Esophagus muscularis mucosa (tissue), 3 donors: ENCODE measurements around the gene CNTN5.

ENCODE experiments used
- CTCF ChIP-seq, 3 experiments: fragments of 200-600 bp in 2 of 3; fragments of 450-650 bp in 1 of 3; sonication (generic) in 2 of 3; IDR thresholded peaks; one replicate each; pipeline ENCODE4 v1.5.1; 2017 to 2019; ENCODE audit warnings: antibody characterized with exemption in 3 of 3, mild to moderate bottlenecking in 2 of 3, moderate library complexity in 1 of 3
- POLR2AphosphoS5 ChIP-seq, 2 donors: sonication (generic); formaldehyde crosslinking; IDR thresholded peaks; one replicate each; pipeline ENCODE4 v1.6.1; 2017; ENCODE audit warnings: antibody characterized with exemption in 2 of 2

- TF ChIP-seq POLR2AphosphoS5 (IDR thresholded peaks at IDR 0.05) (no peak), CTCF (IDR thresholded peaks at IDR 0.05) (no peak)
Observed at GRCh38 chr11:99449345-99449744, 428.6 kb downstream of the CNTN5 start.
